Mononuclear cell (primary cell): ENCODE results near the gene RAD50. TPM values are rescaled to one million over a fixed set of nuclear protein-coding genes. Genes with fewer than 3 reads are reported as not detected.

ENCODE experiments used
- H3K27me3 ChIP-seq: 2 replicates; pipeline ENCODE4 v1.6.0; 2011; ENCODE audit warnings: low read length, control low read depth; ENCODE audit not compliant: insufficient read depth
- H3K4me1 ChIP-seq: 2 replicates; pipeline ENCODE4 v1.5.1; 2011; ENCODE audit warnings: mild to moderate bottlenecking, low read length, control low read depth; ENCODE audit not compliant: insufficient read depth
- H3K4me3 ChIP-seq: 2 replicates; pipeline ENCODE4 v1.5.1; 2011; ENCODE audit warnings: mild to moderate bottlenecking, low read length, moderate library complexity
- H3K9me3 ChIP-seq: 2 replicates; pipeline ENCODE4 v1.5.1; 2011; ENCODE audit warnings: low read depth, mild to moderate bottlenecking, control low read depth, low read length
- total RNA-seq: library from RNA; depleted of rRNA; stranded (reverse); fragments of >200 nt; gene quantifications from one replicate; pipeline ENCODE4 v1.2.3, GENCODE V29; 2012

RAD50 gene
- total RNA-seq, 1 donor = 17.0 TPM

GRCh38 chr5:132668706-132669454 lies 112.1 kb downstream of the RAD50 start:
- no peaks in the 10 kb centered on the region for H3K27me3 ChIP-seq
- H3K4me1 ChIP-seq = peaks cover 2% of the 10 kb centered on the region
- H3K9me3 ChIP-seq = no peaks in the 10 kb centered on the region
- no peak overlapping the region for H3K4me3 ChIP-seq

- H3K9me3 ChIP-seq = no peaks in the 10 kb centered on the region
- H3K4me3 ChIP-seq = no peak overlapping the region
- H3K27me3 ChIP-seq = no peaks in the 10 kb centered on the region
- H3K4me1 ChIP-seq = no peaks in the 10 kb centered on the region
Observed at GRCh38 chr5:132669455-132669820, 112.7 kb downstream of the RAD50 start.

- H3K9me3 ChIP-seq = no peaks in the 10 kb centered on the region
Observed at GRCh38 chr5:132669966-132670882, 113.4 kb downstream of the RAD50 start.

GRCh38 chr5:132671000-132671399 lies 114.2 kb downstream of the RAD50 start:
- Histone ChIP-seq H3K27me3 (no peaks in the 10 kb centered on the region), H3K4me3 (no peak overlapping the region), H3K4me1 (no peaks in the 10 kb centered on the region), H3K9me3 (no peaks in the 10 kb centered on the region)

More at GRCh38 chr5:132669966-132670882, 113.4 kb downstream of the RAD50 start:
- no peaks in the 10 kb centered on the region for H3K27me3 ChIP-seq
- no peaks in the 10 kb centered on the region for H3K4me1 ChIP-seq
- no peak overlapping the region for H3K4me3 ChIP-seq

- no peaks in the 10 kb centered on the region for H3K9me3 ChIP-seq
- H3K4me3 ChIP-seq = no peak overlapping the region
- H3K27me3 ChIP-seq = no peaks in the 10 kb centered on the region
Observed at GRCh38 chr5:132673488-132673887, 116.7 kb downstream of the RAD50 start.

GRCh38 chr5:132673939-132674630 lies 117.3 kb downstream of the RAD50 start, which contains the start of gene IL4:
IL4 (plus strand) TSS chr5:132673989; CDS start chr5:132674051, 62 bp downstream.
- Histone ChIP-seq H3K27me3 (no peaks in the 10 kb centered on the region), H3K9me3 (no peaks in the 10 kb centered on the region), H3K4me1 (no peaks in the 10 kb centered on the region), H3K4me3 (no peak within 1 kb of the TSS)

More at GRCh38 chr5:132673488-132673887, 116.7 kb downstream of the RAD50 start:
- no peaks in the 10 kb centered on the region for H3K4me1 ChIP-seq

GRCh38 chr5:132674671-132675506 lies 118.1 kb downstream of the RAD50 start:
- no peak overlapping the region for H3K4me3 ChIP-seq
- no peaks in the 10 kb centered on the region for H3K4me1 ChIP-seq
- H3K27me3 ChIP-seq = no peaks in the 10 kb centered on the region
- H3K9me3 ChIP-seq = no peaks in the 10 kb centered on the region

- Histone ChIP-seq H3K4me3 (no peak overlapping the region), H3K9me3 (no peaks in the 10 kb centered on the region), H3K27me3 (no peaks in the 10 kb centered on the region), H3K4me1 (no peaks in the 10 kb centered on the region)
Observed at GRCh38 chr5:132675936-132676689, 119.3 kb downstream of the RAD50 start.

GRCh38 chr5:132677191-132677590 lies 120.4 kb downstream of the RAD50 start:
- H3K27me3 ChIP-seq = no peaks in the 10 kb centered on the region
- H3K4me1 ChIP-seq = no peaks in the 10 kb centered on the region
- no peak overlapping the region for H3K4me3 ChIP-seq
- H3K9me3 ChIP-seq = no peaks in the 10 kb centered on the region

- H3K4me3 ChIP-seq = no peak overlapping the region
- H3K4me1 ChIP-seq = no peaks in the 10 kb centered on the region
- no peaks in the 10 kb centered on the region for H3K9me3 ChIP-seq
- H3K27me3 ChIP-seq = no peaks in the 10 kb centered on the region
Observed at GRCh38 chr5:132677682-132678400, 121.1 kb downstream of the RAD50 start.

- H3K4me1 ChIP-seq = no peaks in the 10 kb centered on the region
- H3K4me3 ChIP-seq = no peak overlapping the region
- no peaks in the 10 kb centered on the region for H3K27me3 ChIP-seq
- H3K9me3 ChIP-seq = no peaks in the 10 kb centered on the region
Observed at GRCh38 chr5:132678735-132679134, 122.0 kb downstream of the RAD50 start.

- Histone ChIP-seq H3K4me1 (no peaks in the 10 kb centered on the region), H3K9me3 (no peaks in the 10 kb centered on the region), H3K27me3 (no peaks in the 10 kb centered on the region), H3K4me3 (no peak overlapping the region)
Observed at GRCh38 chr5:132679166-132679565, 122.4 kb downstream of the RAD50 start.

- H3K27me3 ChIP-seq = no peaks in the 10 kb centered on the region
- no peak overlapping the region for H3K4me3 ChIP-seq
- H3K4me1 ChIP-seq = no peaks in the 10 kb centered on the region
- no peaks in the 10 kb centered on the region for H3K9me3 ChIP-seq
Observed at GRCh38 chr5:132679717-132680380, 123.1 kb downstream of the RAD50 start.
